IMR-90 (cell line): ENCODE data around the gene AUTS2. TPM values are rescaled to one million over a fixed set of nuclear protein-coding genes. Genes with fewer than 3 reads are reported as not detected.

Experiments
- ATAC-seq: fragments of 200-7000 bp; cut with Tn5 transposase; 2 replicates; pipeline ENCODE4 v1.9.1; 2020; ENCODE audit warnings: low read depth, mild to moderate bottlenecking, moderate library complexity
- BruUV-seq: library from RNA; stranded (reverse); fragments of 400-500 nt; replicated peaks from 2 replicates; lab custom pipeline; 2021; lab: Mats Ljungman, UMichigan
- CTCF ChIA-PET: fragments of 300-600 bp; formaldehyde crosslinking; extraction: SDS; loops from one replicate; lab custom pipeline; 2021; ENCODE audit warnings: antibody characterized with exemption; lab: Yijun Ruan, JAX
- POLR2A ChIA-PET: fragments of 300-600 bp; sonication (Branson Sonifier 250); formaldehyde crosslinking; loops from one replicate; lab custom pipeline; 2022; ENCODE audit warnings: antibody characterized with exemption; ENCODE audit not compliant: unreplicated experiment; lab: Charles Lee
- DNase-seq: peaks from one replicate; pipeline ENCODE4 v3.0.0; 2013
- H2AFZ ChIP-seq: replicated peaks from 2 replicates; pipeline ENCODE3; 2013; ENCODE audit warnings: low read length, mild to moderate bottlenecking; ENCODE audit not compliant: poor library complexity
- H2AK5ac ChIP-seq: 2 replicates; pipeline ENCODE4 v1.6.1; 2013; ENCODE audit warnings: low read depth, low read length, inconsistent platforms
- H2AK9ac ChIP-seq: replicated peaks from 2 replicates; pipeline ENCODE3; 2013; ENCODE audit warnings: mild to moderate bottlenecking, low read depth, low read length, moderate library complexity; ENCODE audit not compliant: poor library complexity
- H2BK120ac ChIP-seq: 2 replicates; pipeline ENCODE4 v1.6.1; 2013; ENCODE audit warnings: low read depth, low read length, inconsistent platforms
- H2BK15ac ChIP-seq: 3 replicates; pipeline ENCODE4 v1.6.1; 2013; ENCODE audit warnings: low read depth, low read length, inconsistent platforms
- H2BK20ac ChIP-seq: 2 replicates; pipeline ENCODE4 v1.6.1; 2013; ENCODE audit warnings: low read depth, mild to moderate bottlenecking, inconsistent platforms, low read length, moderate library complexity
- H2BK5ac ChIP-seq: 2 replicates; pipeline ENCODE4 v1.6.1; 2013; ENCODE audit warnings: mild to moderate bottlenecking, low read depth, low read length, inconsistent platforms; ENCODE audit not compliant: poor library complexity, severe bottlenecking
- H3K14ac ChIP-seq: replicated peaks from 2 replicates; pipeline ENCODE4 v1.6.1; 2013; ENCODE audit warnings: low read depth, low read length, inconsistent platforms
- H3K18ac ChIP-seq: 2 replicates; pipeline ENCODE4 v1.6.1; 2013; ENCODE audit warnings: low read depth, low read length, control low read depth
- H3K23ac ChIP-seq: 2 replicates; pipeline ENCODE4 v1.6.1; 2013; ENCODE audit warnings: low read depth, low read length, inconsistent platforms
- H3K27ac ChIP-seq: 2 replicates; pipeline ENCODE4 v1.5.1; 2013; ENCODE audit warnings: mild to moderate bottlenecking, control low read depth, low read length; ENCODE audit not compliant: insufficient read depth
- H3K27me3 ChIP-seq: 2 replicates; pipeline ENCODE4 v1.6.1; 2013; ENCODE audit warnings: low read length; ENCODE audit not compliant: control insufficient read depth, insufficient read depth
- H3K36me3 ChIP-seq: 2 replicates; pipeline ENCODE4 v1.6.1; 2013; ENCODE audit warnings: low read length, mixed read lengths; ENCODE audit not compliant: control insufficient read depth, insufficient read depth
- H3K4ac ChIP-seq: 2 replicates; pipeline ENCODE4 v1.6.1; 2013; ENCODE audit warnings: low read depth, low read length, inconsistent platforms
- H3K4me1 ChIP-seq: 2 replicates; pipeline ENCODE4 v1.6.1; 2013; ENCODE audit warnings: low read length, mixed read lengths; ENCODE audit not compliant: control insufficient read depth, insufficient read depth
- H3K4me2 ChIP-seq: 2 replicates; pipeline ENCODE4 v1.6.1; 2013; ENCODE audit warnings: low read depth, mild to moderate bottlenecking, control low read depth, low read length, moderate library complexity
- H3K4me3 ChIP-seq: 2 replicates; pipeline ENCODE4 v1.5.1; 2013; ENCODE audit warnings: low read depth, mild to moderate bottlenecking, control low read depth, low read length, moderate library complexity; ENCODE audit not compliant: insufficient read depth
- H3K56ac ChIP-seq: 2 replicates; pipeline ENCODE4 v1.6.1; 2013; ENCODE audit warnings: low read length, inconsistent platforms; ENCODE audit not compliant: insufficient read depth; ENCODE audit errors: extremely low read depth
- H3K79me1 ChIP-seq, 2 experiments: 2 replicates each; pipeline ENCODE4 v1.6.1; 2013; ENCODE audit warnings: low read length in 2 of 2, inconsistent platforms in 1 of 2, low read depth in 1 of 2
- H3K9ac ChIP-seq: 2 replicates; pipeline ENCODE4 v1.6.1; 2013; ENCODE audit warnings: low read depth, low read length, control low read depth
- H3K9me1 ChIP-seq: 2 replicates; pipeline ENCODE4 v1.6.1; 2013; ENCODE audit warnings: low read length, inconsistent platforms; ENCODE audit not compliant: insufficient read depth
- H3K9me3 ChIP-seq: 2 replicates; pipeline ENCODE4 v1.6.1; 2013; ENCODE audit warnings: low read length; ENCODE audit not compliant: control insufficient read depth, insufficient read depth
- H4K20me1 ChIP-seq: 2 replicates; pipeline ENCODE4 v1.6.1; 2013; ENCODE audit warnings: low read length, inconsistent platforms; ENCODE audit not compliant: insufficient read depth
- H4K5ac ChIP-seq: 2 replicates; pipeline ENCODE4 v1.6.1; 2013; ENCODE audit warnings: mild to moderate bottlenecking, low read depth, low read length, control low read depth
- H4K8ac ChIP-seq, 2 experiments: 2 replicates each; pipeline ENCODE4 v1.6.1; 2013; ENCODE audit warnings: low read depth in 2 of 2, low read length in 2 of 2, control low read depth in 1 of 2, inconsistent platforms in 1 of 2
- H4K91ac ChIP-seq: 2 replicates; pipeline ENCODE4 v1.6.1; 2013; ENCODE audit warnings: low read depth, low read length, inconsistent platforms; ENCODE audit not compliant: insufficient read depth
- BHLHE40 ChIP-seq: fragments of 150-350 bp; IDR thresholded peaks from 2 replicates; pipeline ENCODE4 v1.6.1; 2016; ENCODE audit warnings: mild to moderate bottlenecking, low read depth, low read length
- CHD1 ChIP-seq: IDR thresholded peaks from 2 replicates; pipeline ENCODE4 v1.6.1; 2012; ENCODE audit warnings: low read depth, low read length, improper control_type of control experiment
- MAFK ChIP-seq: IDR thresholded peaks from 2 replicates; pipeline ENCODE4 v1.6.1; 2012; ENCODE audit warnings: low read depth, low read length, improper control_type of control experiment
- WGBS, 2 experiments: methylation state at CpG; one replicate each; pipeline versions ENCODE4 v1.1.5 to v1.1.7; 2013; ENCODE audit warnings: missing lambda C conversion rate in 2 of 2; ENCODE audit not compliant: insufficient read length in 1 of 2; ENCODE audit errors: extremely low coverage in 2 of 2; 5-methylcytosine and 5-hydroxymethylcytosine counted together
- dilution Hi-C: fragments of 300-500 bp; cut with HindIII; formaldehyde crosslinking; loops from one replicate; pipeline ENCODE4 v1.14.3; 2018; ENCODE audit warnings: low sequenced_read_pairs; ENCODE audit not compliant: unreplicated experiment
- in situ Hi-C: fragments of 300-500 bp; cut with MboI; formaldehyde crosslinking; loops from 3 replicates; pipeline ENCODE4 v1.14.3; 2019; ENCODE audit warnings: low sequenced_read_pairs, inconsistent platforms, mixed read lengths
- intact Hi-C: fragments of 100-400 bp; cut with micrococcal nuclease; formaldehyde crosslinking; loops from 2 replicates; pipeline ENCODE4 v1.10.0; 2022
- polyA plus RNA-seq, 3 experiments: library from polyadenylated mRNA; depleted of rRNA; stranded (reverse); fragments of >200 nt; gene quantifications; 2 replicates each; pipeline ENCODE4 v1.2.3, GENCODE V29; 2012; ENCODE audit warnings: low replicate concordance in 1 of 3
- total RNA-seq: library from RNA; depleted of rRNA; stranded (reverse); fragments of >200 nt; gene quantifications from 2 replicates; pipeline ENCODE4 v1.2.3, GENCODE V29; 2012

AUTS2 gene
- total and polyA plus RNA-seq, 2 of the 4 experiments (the other 2 are of a cell fraction): 0.90 to 3.0 TPM

GRCh38 chr7:70448312-70448906 is 850.1 kb downstream of the AUTS2 start:
- no peaks in the 10 kb centered on the region for H4K20me1 ChIP-seq
- no peak for TF ChIP-seq CHD1
- TF ChIP-seq MAFK: no peak
- no peak for TF ChIP-seq BHLHE40
- H3K27me3 ChIP-seq: no peaks in the 10 kb centered on the region
- no peak overlapping the region for H3K14ac ChIP-seq
- ChIA-PET POLR2A (no interaction called here), CTCF (no interaction called here)
- intact Hi-C loops (no loop called here), in situ Hi-C loops (no loop called here), dilution Hi-C loops (no loop called here)
- no peaks in the 10 kb centered on the region for H3K9me3 ChIP-seq
- no peak overlapping the region for H2BK120ac ChIP-seq
- ATAC-seq (no peak), DNase-seq (no peak)
- no peak overlapping the region for H3K27ac ChIP-seq
- H2AK9ac ChIP-seq: no peak overlapping the region
- no peaks in the 10 kb centered on the region for H3K79me1 ChIP-seq
- H3K18ac ChIP-seq: no peak overlapping the region
- H3K23ac ChIP-seq: no peak overlapping the region
- no peak overlapping the region for H4K91ac ChIP-seq
- H2BK20ac ChIP-seq: no peak overlapping the region
- no CpG with 5 or more reads among the region's 4 CpGs for WGBS, 2 experiments
- no peak overlapping the region for H4K8ac ChIP-seq
- no peak overlapping the region for H2AFZ ChIP-seq
- H3K36me3 ChIP-seq: no peaks in the 10 kb centered on the region
- H3K9me1 ChIP-seq: no peaks in the 10 kb centered on the region
- H2BK15ac ChIP-seq: no peak overlapping the region
- H3K4ac ChIP-seq: no peak overlapping the region
- H3K4me1 ChIP-seq: no peaks in the 10 kb centered on the region
- no peak overlapping the region for H3K9ac ChIP-seq
- no peak overlapping the region for H3K4me3 ChIP-seq
- H3K4me2 ChIP-seq: no peak overlapping the region
- no peak overlapping the region for H2BK5ac ChIP-seq
- H2AK5ac ChIP-seq: no peak overlapping the region
- no peak overlapping the region for H3K56ac ChIP-seq
- H4K5ac ChIP-seq: no peak overlapping the region
- no TSS peak for BruUV-seq
